Activated T-cell treated with anti-CD3 and anti-CD28 coated beads, Interleukin-2, amount 50 U/mL, for 72 hours (primary cell): ENCODE measurements around the gene SPATA12. TPM values are rescaled to one million over a fixed set of nuclear protein-coding genes. Genes with fewer than 3 reads are reported as not detected.

Experiments used
- ATAC-seq, 2 donors: fragments of 150-1000 bp; cut with Tn5 transposase; replicated peaks in 1 of 2; 2 replicates each; pipeline ENCODE4 v1.10.0; 2021; ENCODE audit warnings: moderate library complexity in 2 of 2, mild to moderate bottlenecking in 1 of 2
- DNase-seq, 2 donors: peaks; one replicate each; pipeline ENCODE4 v3.0.0; 2021 to 2022; ENCODE audit warnings: mixed read lengths in 1 of 2
- H3K27ac Mint-ChIP-seq: one replicate; pipeline ENCODE4 v1.8.0; 2022; ENCODE audit warnings: mild to moderate bottlenecking, moderate library complexity, mixed read lengths
- H3K27me3 Mint-ChIP-seq: one replicate; pipeline ENCODE4 v1.8.0; 2022; ENCODE audit warnings: low read depth, mixed read lengths
- H3K36me3 Mint-ChIP-seq, 2 donors: one replicate each; pipeline ENCODE4 v1.8.0; 2022; ENCODE audit warnings: mixed read lengths in 2 of 2, mild to moderate bottlenecking in 1 of 2; ENCODE audit not compliant: insufficient read depth in 2 of 2
- H3K4me1 Mint-ChIP-seq: one replicate; pipeline ENCODE4 v1.8.0; 2022; ENCODE audit warnings: low read depth, mixed read lengths
- H3K4me3 Mint-ChIP-seq, 2 donors: one replicate each; pipeline ENCODE4 v1.8.0; 2022; ENCODE audit warnings: mild to moderate bottlenecking in 2 of 2, mixed read lengths in 2 of 2, moderate library complexity in 2 of 2
- H3K9me3 Mint-ChIP-seq, 2 donors: one replicate each; pipeline ENCODE4 v1.8.0; 2022; ENCODE audit warnings: mixed read lengths in 2 of 2
- total RNA-seq, 2 donors: library from RNA; stranded (reverse); gene quantifications; one replicate each; pipeline ENCODE4 v1.2.3, GENCODE V29; 2022

The SPATA12 gene
- total RNA-seq, 2 donors from 2014 or later: not detected

DNA sequence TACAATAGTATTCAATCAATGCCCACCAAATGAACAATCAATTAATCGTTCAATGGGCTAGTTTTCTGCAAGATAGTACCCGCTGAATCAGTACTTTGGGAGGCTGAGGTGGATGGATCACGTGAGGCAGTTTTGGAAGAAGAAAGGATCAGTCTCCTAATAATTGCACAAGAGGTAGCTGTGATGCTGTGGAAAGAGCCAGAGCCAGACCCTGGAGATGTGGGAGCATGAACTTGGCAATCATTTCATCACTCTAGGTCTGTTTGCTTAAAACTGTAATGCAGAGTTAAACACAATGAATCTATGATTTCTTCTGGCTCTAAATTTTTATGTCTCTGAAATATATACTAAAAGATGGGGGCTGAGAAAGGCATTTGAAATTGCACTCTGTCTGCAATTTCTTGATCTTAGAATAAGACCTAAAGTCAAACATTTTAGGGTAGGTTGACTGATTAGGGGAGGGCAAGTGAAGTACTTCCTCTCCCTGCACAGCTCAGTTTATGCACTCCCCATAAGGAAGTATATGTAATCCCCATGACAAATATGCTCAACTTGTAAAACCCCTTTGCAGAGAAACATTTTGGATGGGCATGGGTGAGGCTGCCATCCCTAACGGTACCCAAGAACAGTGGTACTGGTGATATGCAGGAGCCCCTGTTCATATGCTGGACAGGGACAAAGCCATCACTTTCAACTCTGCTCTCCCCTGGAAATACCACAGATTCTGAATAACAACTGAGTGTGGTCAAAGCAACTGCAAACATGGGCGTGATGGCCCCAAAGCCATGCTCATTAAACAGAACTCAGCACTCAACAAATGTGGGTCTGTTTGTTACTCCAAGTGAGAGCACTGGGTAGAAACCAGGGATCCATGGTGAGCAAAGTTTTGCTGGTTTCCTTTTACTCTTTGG, 28.6 kb upstream of the SPATA12 start:
- H3K27ac Mint-ChIP-seq: no peak overlapping the region
- H3K4me3 Mint-ChIP-seq: no peak overlapping the region
- H3K9me3 Mint-ChIP-seq: no peaks in the 10 kb centered on the region
- ATAC-seq (no peak), DNase-seq (no peak)
- H3K27me3 Mint-ChIP-seq: peaks cover 12% of the 10 kb centered on the region
- no peaks in the 10 kb centered on the region for H3K4me1 Mint-ChIP-seq
- no peaks in the 10 kb centered on the region for H3K36me3 Mint-ChIP-seq

DNA sequence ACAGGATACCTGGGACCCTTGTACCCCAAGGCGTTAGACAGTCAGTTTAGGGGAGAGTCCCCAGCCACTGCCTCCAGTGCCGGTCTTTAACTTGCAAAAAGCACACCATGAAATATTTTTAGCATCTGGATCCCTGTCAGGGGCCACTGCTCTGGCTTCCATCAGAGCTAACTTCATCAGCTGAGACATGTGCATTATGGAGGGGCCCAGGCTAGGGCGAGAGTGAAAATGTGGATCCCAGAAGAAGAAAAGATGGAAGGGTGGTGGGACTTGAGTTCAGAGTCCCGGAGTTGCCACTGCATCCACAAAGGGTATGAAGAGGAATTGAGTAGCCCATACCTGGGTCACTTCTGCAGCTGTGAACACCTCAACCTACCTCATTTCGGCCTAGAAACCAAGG, 23.5 kb upstream of the SPATA12 start:
- no peaks in the 10 kb centered on the region for H3K36me3 Mint-ChIP-seq
- H3K4me3 Mint-ChIP-seq: no peak overlapping the region
- H3K27me3 Mint-ChIP-seq: peaks cover 39% of the 10 kb centered on the region
- DNase-seq (no peak), ATAC-seq (no peak)
- no peaks in the 10 kb centered on the region for H3K4me1 Mint-ChIP-seq
- H3K9me3 Mint-ChIP-seq: no peaks in the 10 kb centered on the region
- no peak overlapping the region for H3K27ac Mint-ChIP-seq

DNA sequence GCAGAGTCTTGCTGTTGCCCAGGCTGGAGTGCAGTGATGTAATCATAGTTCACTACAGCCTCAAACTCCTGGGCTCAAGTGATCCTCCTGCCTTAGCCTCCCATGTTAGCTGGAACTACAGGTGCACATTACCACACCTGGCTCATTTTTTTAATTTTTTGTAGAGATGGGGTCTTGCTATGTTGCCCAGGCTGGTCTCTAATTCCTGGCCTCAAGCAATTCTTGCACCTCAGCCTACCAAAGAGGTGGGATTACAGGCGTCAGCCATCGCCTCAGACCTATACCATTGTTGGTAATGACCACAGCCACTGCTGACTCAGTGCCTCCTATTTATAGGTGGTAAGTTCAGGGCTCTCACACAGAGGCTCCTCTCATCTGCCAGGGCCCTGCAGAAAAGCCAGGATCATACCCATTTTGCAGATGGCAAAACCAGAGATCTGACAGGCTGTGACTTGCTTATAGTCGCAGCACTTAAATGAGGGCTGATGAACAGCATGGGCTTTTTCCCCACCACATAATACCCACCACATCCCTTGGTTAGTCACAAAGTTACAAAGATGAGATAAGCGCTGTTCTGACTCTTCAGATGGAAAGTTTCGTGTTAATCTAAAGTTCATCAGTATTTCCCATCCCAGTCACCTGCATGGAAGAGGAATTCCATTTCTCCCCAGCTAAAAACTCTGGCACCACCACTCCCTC, 21.8 kb upstream of the SPATA12 start:
- Mint-ChIP-seq H3K9me3 (no peaks in the 10 kb centered on the region), H3K4me1 (no peaks in the 10 kb centered on the region), H3K4me3 (no peak overlapping the region), H3K36me3 (no peaks in the 10 kb centered on the region), H3K27ac (no peak overlapping the region), H3K27me3 (peaks cover 31% of the 10 kb centered on the region)
- DNase-seq (peak in 1 of 2 donors; percentile 12), ATAC-seq (peak; percentile 51 to 84)

DNA sequence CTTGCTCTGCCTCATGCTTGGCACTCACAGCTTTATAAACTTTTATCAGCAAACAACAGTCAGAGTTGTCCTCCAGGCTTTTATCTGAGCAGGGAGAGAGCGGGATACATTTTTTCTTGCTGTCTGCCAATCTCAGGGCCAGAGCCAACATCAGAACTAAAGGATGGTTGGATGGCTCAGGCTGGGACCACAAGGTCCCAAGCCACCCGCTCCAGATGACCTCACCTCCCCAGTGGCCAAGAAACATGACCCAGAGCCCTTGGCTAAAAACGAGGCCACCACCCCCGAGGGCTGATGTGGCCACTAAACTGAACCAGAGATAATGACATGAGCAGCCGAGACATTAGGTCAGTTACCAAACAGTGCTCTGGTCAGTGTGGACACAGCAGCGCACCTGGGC, 18.8 kb upstream of the SPATA12 start:
- Mint-ChIP-seq H3K27me3 (peaks cover 31% of the 10 kb centered on the region), H3K4me1 (no peaks in the 10 kb centered on the region), H3K27ac (no peak overlapping the region), H3K36me3 (no peaks in the 10 kb centered on the region), H3K4me3 (no peak overlapping the region), H3K9me3 (no peaks in the 10 kb centered on the region)
- ATAC-seq (no peak), DNase-seq (no peak)

DNA sequence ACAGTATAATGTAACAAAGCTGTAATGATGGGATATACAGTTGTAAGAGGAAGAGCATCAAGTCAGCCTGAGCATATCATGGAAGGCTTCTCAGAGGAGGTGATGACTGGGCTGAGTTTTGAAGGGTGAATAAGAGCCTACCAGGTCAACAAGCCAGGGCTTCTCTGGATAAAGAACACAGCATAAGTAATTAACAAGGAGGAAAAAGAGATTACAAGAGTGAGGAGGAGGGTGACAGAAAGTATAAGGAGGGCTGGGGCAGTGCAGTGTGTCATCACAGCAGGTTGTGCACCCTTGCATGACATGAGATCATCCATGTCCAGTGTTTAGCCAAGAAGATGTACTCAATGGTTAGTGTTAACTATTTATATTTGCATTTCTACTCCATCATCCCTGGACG, 16.9 kb upstream of the SPATA12 start:
- ATAC-seq (no peak), DNase-seq (no peak)
- no peaks in the 10 kb centered on the region for H3K36me3 Mint-ChIP-seq
- H3K4me1 Mint-ChIP-seq: no peaks in the 10 kb centered on the region
- H3K9me3 Mint-ChIP-seq: no peaks in the 10 kb centered on the region
- no peak overlapping the region for H3K27ac Mint-ChIP-seq
- peaks cover 41% of the 10 kb centered on the region for H3K27me3 Mint-ChIP-seq
- no peak overlapping the region for H3K4me3 Mint-ChIP-seq

DNA sequence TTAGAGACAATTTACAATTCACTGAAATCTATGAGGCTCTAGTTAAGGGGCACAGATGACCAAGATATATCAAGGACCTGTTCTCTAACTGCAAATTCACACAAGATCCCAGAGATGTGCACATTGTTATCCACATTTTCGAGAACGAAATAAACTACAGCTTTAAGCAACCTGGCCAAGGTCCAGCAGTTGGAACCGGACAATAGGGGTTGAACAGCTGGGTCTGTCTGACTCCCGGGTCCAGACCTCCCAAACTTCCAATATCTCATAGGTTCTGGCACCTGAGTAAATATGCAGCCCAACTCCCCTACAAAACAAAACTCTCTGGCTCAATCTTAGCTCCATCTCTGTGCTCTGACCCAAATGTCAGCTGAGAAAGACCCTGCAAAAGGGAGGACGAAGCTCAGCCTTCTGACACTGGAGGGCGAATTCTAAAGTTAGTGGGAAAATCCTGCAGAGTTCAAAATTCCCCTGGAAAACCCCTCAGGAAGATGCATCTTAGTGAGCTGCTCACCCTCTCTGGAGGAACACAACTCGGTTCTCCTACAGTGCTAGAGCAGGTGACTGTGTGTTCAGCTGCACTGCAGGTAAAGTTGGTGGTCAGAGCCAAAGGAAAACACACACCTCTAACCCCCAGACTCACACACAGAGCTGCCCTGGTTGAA, 14.2 kb upstream of the SPATA12 start:
- Mint-ChIP-seq H3K9me3 (no peaks in the 10 kb centered on the region), H3K27ac (no peak overlapping the region), H3K27me3 (peaks cover 19% of the 10 kb centered on the region), H3K36me3 (no peaks in the 10 kb centered on the region), H3K4me3 (no peak overlapping the region), H3K4me1 (no peaks in the 10 kb centered on the region)
- ATAC-seq: no peak
- no peak for DNase-seq

DNA sequence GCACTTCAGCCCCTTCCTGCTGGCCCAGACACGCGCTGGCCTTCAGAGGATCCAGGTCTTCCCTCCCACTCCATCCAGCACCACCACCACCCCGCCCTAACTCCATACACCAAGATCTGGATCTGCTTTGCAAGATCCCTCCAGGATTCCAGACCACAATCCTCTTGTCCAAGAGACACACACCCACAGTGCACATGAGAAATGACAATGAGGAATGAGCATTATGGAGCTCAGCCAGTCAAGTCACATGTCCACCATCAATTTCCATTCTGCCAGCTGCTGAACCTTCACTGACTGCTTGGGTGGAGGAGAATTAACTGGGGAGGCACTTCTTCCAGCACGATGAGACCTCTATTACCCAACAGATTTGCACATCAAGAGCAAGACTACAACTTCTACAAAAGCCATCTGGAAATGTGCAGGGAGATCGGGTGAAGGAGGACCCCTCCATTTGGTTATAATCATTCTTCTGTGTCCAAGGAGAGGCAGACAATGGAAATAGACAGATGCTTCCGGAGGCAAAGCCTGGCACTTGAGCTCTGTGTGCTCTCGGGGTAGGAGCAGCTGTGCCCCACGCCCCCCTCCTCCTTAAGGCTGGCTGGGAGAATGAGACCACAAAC, 12.3 kb upstream of the SPATA12 start:
- Mint-ChIP-seq H3K27ac (no peak overlapping the region), H3K4me3 (no peak overlapping the region), H3K36me3 (no peaks in the 10 kb centered on the region), H3K4me1 (no peaks in the 10 kb centered on the region), H3K27me3 (peaks cover 20% of the 10 kb centered on the region), H3K9me3 (no peaks in the 10 kb centered on the region)
- DNase-seq: no peak
- ATAC-seq: no peak

DNA sequence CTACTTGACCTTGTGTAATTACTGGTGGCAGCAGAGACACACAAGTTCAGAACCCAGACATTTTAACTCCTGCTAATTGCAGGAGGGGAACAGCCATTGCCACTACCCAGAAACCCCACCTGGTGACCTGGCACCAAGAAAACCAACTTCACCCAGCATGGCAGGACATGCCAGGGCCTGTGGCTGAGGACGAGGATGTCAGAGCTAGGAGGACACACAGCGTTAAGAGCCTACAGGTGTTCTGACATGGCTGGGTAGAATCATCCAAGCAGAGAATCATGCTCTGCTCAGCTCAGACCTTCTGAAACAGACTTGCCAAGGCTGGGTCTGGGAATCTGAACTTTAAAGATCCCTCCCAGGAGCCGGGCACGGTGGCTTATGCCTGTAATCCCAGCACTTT, 11.7 kb upstream of the SPATA12 start:
- Mint-ChIP-seq H3K27me3 (peaks cover 25% of the 10 kb centered on the region), H3K4me1 (no peaks in the 10 kb centered on the region), H3K27ac (no peak overlapping the region), H3K9me3 (no peaks in the 10 kb centered on the region), H3K36me3 (no peaks in the 10 kb centered on the region), H3K4me3 (no peak overlapping the region)
- ATAC-seq (no peak), DNase-seq (no peak)

DNA sequence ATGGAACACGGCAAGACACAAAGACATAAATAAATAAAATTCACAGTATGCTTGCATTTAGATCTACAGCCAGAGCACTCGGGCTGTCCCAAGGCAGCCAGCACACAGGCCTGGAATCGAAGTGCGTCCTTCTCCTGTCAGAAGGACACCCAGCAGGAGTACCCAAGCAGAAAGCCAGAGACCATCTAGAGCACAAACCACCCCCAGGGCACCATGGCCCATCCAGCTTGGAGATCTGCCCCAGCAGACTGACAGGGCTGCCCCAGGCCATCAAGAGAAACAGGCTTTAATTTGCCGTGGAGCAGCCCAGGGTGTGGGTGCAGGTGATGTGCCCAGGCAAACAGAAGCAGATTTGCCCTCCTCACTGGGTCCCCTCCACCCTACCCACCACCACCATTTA, 7.8 kb upstream of the SPATA12 start:
- Mint-ChIP-seq H3K27ac (no peak overlapping the region), H3K36me3 (no peaks in the 10 kb centered on the region), H3K27me3 (peaks cover 20% of the 10 kb centered on the region), H3K4me3 (no peak overlapping the region), H3K9me3 (no peaks in the 10 kb centered on the region), H3K4me1 (no peaks in the 10 kb centered on the region)
- ATAC-seq: no peak
- DNase-seq: no peak

DNA sequence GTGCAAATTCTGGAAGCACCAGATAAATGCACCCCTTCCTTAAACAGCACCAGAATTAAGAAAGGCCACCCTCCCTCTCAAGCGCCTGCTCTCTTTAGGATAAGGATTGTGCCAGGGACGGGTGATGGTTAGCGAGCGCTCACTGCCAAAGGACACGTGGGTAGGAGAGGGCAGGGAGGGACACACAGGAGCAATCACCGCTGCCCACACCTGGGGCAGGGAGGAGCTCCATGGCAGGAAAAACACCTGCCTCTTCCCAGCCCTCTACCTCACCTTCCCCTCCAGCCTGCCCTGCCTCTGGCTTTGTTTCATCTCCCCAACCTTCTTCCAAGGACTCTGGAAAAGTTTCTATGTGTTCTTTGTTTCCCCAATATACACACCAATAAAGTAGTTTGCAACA, 7.3 kb upstream of the SPATA12 start:
- Mint-ChIP-seq H3K27ac (no peak overlapping the region), H3K4me1 (no peaks in the 10 kb centered on the region), H3K36me3 (no peaks in the 10 kb centered on the region), H3K9me3 (no peaks in the 10 kb centered on the region), H3K4me3 (no peak overlapping the region), H3K27me3 (peaks cover 16% of the 10 kb centered on the region)
- DNase-seq: no peak
- no peak for ATAC-seq

DNA sequence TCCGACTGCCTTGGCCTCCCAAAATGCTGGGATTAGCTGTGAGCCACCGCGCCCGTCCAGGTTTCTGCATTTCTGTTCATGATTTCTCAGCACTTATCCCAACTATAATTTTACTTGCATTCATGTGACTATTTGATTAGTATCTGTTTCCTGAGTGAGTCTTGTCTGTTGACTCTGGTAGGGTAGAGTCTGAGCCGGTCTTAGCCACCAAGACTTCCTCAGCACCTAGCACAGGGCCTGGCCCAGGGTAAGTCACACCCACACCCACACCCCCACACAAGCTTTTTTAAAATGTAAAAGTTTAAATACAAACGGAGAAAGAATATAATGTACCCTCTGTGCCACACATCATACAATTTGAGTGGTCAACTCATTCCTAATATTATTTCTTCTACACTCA, 3.1 kb upstream of the SPATA12 start:
- Mint-ChIP-seq H3K9me3 (no peaks in the 10 kb centered on the region), H3K27ac (no peak overlapping the region), H3K27me3 (peaks cover 12% of the 10 kb centered on the region), H3K36me3 (no peaks in the 10 kb centered on the region), H3K4me1 (no peaks in the 10 kb centered on the region), H3K4me3 (no peak overlapping the region)
- DNase-seq (no peak), ATAC-seq (no peak)

DNA sequence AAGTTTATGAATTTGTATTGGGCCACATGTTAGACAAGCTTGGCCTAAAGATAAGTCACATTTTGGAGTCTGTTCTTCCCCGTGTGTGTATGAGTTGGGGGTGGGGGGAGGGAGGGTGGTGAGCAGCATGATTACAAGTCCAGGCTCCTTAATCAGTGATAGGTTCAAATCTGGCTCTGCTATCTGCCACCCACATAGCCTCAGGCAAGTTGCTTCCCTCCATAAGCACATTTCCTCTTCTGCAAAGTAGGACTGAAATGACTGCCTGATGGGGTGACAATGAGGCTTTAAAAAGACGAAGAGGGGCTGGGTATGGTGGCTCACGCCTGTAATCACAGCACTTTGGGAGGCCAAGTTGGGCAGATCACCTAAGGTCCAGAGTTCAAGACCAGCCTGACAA, 1.1 kb upstream of the SPATA12 start:
- Mint-ChIP-seq H3K4me1 (no peaks in the 10 kb centered on the region), H3K4me3 (no peak overlapping the region), H3K27ac (no peak overlapping the region), H3K27me3 (no peaks in the 10 kb centered on the region), H3K36me3 (no peaks in the 10 kb centered on the region), H3K9me3 (no peaks in the 10 kb centered on the region)
- ATAC-seq: no peak
- DNase-seq: no peak

DNA sequence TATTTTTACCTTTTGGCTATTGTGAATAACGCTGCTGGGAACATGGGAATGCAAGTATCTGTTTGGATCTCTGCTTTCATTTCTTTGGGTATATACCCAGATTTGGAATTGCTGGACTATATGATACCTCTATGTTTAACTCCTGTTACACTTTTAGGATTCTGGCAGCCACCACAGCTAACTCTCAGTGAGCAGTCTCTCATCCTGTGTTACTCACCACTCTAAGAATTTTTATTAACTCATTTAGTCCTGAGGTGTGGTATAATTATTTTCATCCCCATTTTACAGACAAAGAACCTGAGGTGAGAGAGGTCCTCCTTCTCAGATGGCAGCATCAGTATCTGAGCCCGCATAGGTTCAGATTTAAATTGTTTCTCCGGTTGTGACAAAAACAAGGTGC, 1.1 kb downstream of the SPATA12 start:
- Mint-ChIP-seq H3K9me3 (no peaks in the 10 kb centered on the region), H3K4me3 (no peak overlapping the region), H3K27me3 (no peaks in the 10 kb centered on the region), H3K36me3 (no peaks in the 10 kb centered on the region), H3K4me1 (no peaks in the 10 kb centered on the region), H3K27ac (no peak overlapping the region)
- no peak for ATAC-seq
- no peak for DNase-seq
